Omental fat pad (tissue), 4 donors: ENCODE results near the gene SRD5A1. TPM values are rescaled to one million over a fixed set of nuclear protein-coding genes. Genes with fewer than 3 reads are reported as not detected.

Source experiments
- ATAC-seq: fragments of 150-250 bp; one replicate; pipeline ENCODE4 v1.9.1; 2016; ENCODE audit warnings: mild to moderate bottlenecking, moderate library complexity; ENCODE audit not compliant: low FRiP score
- DNase-seq: peaks from one replicate; pipeline ENCODE4 v3.0.0-alpha.2; 2019; ENCODE audit warnings: low spot score
- CTCF ChIP-seq, 3 donors: fragments of 450-650 bp; IDR thresholded peaks; one replicate each; pipeline ENCODE4 v1.5.1; 2016 to 2017; ENCODE audit warnings: antibody characterized with exemption in 3 of 3, mild to moderate bottlenecking in 3 of 3, moderate library complexity in 2 of 3
- total RNA-seq, 4 donors: library from RNA; depleted of rRNA; stranded (reverse); fragments of >200 nt; gene quantifications; one replicate each; pipeline ENCODE4 v1.1.0, GENCODE V29; 2016

Gene SRD5A1
- total RNA-seq, 4 donors from 2014 or later = 2.3 to 6.7 (median 6.0) TPM

- ATAC-seq (no peak), DNase-seq (no peak)
- TF ChIP-seq CTCF (IDR thresholded peaks at IDR 0.05) = no peak
Observed at GRCh38 chr5:6700685-6701355, 67.6 kb downstream of the SRD5A1 start.

DNA sequence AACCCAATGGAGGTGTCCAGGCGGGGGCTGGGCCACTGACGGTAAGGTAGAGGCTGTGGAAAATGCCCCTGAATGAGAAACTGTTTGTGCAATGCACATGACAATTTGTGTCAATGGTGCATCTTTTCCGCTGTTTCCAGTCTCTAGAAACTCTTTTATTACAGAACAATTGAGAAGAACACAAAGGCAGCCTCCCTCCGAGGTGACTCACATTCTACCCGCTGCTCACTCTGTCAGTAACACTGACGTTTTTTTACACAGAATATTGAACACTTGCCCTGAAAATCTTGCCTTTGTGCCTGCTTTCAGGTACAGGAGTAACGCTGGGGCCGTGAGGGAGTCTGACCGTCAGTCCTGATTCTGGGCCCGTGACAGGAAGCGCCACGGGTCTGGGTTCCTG, 68.3 kb downstream of the SRD5A1 start:
- ATAC-seq = no peak

GRCh38 chr5:6702633-6703032, 69.4 kb downstream of the SRD5A1 start:
- no peak for TF ChIP-seq CTCF (IDR thresholded peaks at IDR 0.05)
- ATAC-seq (no peak), DNase-seq (no peak)

More for the DNA sequence above, 68.3 kb downstream of the SRD5A1 start:
- TF ChIP-seq CTCF (IDR thresholded peaks at IDR 0.05) = no peak
- no peak for DNase-seq

DNA sequence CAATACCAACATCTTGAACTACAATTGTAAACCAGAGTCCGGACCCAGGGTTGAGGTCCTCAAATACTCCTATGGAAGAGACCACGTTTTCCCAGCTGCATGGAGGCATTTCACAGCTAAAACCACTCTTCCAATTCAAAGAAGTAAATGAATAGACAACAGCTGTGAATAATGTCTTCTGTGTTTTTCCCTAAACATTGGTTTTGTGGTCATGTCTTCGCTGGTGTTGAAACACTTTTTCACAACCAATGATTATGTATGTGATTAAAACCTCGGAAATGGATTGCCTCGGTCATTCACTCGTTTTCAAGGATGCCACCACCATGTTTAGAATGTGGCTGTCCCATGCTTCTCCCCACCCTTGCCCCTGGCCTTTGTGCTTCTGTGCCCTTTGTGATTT, 70.6 kb downstream of the SRD5A1 start:
- DNase-seq = no peak
- ATAC-seq = no peak
- no peak for TF ChIP-seq CTCF (IDR thresholded peaks at IDR 0.05)

DNA sequence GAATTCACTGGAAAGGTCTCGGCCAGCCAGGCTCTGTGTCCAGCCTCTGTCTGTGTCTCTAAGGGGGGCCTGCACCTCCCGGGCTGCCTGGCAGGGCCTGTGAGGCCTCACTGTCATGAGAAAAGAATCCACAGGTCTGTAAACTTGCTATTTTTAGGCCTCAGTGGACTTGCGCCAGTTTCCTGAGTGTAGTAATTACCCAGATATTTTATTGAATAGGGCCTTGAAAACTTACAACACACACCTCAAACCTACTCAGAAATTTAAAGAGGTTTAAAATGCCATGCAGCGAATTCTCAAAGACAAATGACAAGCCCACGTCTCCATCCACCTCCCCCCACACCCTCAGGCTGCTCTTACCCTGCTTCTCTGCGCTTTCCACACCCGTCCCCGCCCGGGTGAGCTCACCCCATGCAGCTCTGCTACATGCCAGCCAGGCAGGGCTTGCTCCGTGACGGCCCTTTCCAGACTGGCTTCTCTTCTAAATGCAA, 71.2 kb downstream of the SRD5A1 start:
- DNase-seq (no peak), ATAC-seq (peak; percentile 93)
- TF ChIP-seq CTCF (IDR thresholded peaks at IDR 0.05) = no peak

DNA sequence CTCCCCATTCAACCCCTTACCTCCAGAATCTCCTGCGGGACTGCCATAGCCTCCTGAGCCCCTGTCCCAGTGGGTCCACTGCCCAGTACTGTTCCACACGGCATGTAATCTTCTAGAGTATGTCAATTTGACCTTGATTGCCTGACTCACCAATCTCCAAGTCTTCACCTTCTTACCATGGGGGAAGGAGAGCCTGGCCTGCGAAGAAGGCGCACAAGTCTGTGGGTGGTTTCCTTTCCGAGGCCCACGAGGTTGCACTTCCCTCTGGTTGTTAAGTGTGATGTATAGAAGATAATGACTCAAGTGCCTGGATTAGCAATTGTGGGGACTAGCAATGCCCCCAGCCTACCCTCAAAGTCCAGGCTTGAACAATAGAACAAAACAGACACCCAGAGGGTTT, 71.8 kb downstream of the SRD5A1 start:
- DNase-seq (no peak), ATAC-seq (no peak)
- no peak for TF ChIP-seq CTCF (IDR thresholded peaks at IDR 0.05)

GRCh38 chr5:6705959-6706358, 72.7 kb downstream of the SRD5A1 start:
- no peak for DNase-seq
- no peak for ATAC-seq
- TF ChIP-seq CTCF (IDR thresholded peaks at IDR 0.05) = no peak
